Bronchial epithelial cell (primary cell): Measurements from ENCODE around the gene MSS51. TPM values are rescaled to one million over a fixed set of nuclear protein-coding genes. Genes with fewer than 3 reads are reported as not detected.

Experiments
- DNase-seq: peaks from one replicate; pipeline ENCODE4 v3.0.0-alpha.2; 2010; ENCODE audit warnings: low read depth
- FAIRE-seq: peaks from 2 replicates; lab custom pipeline; 2011; peaks lifted over from hg19 to GRCh38; lab: Jason Lieb, UNC
- H3K27me3 ChIP-seq: 2 replicates; pipeline ENCODE4 v1.5.1; 2011; ENCODE audit warnings: low read length; ENCODE audit not compliant: control insufficient read depth, insufficient read depth
- H3K36me3 ChIP-seq: 2 replicates; pipeline ENCODE4 v1.5.1; 2011; ENCODE audit warnings: low read length; ENCODE audit not compliant: control insufficient read depth, insufficient read depth
- H3K4me3 ChIP-seq: 2 replicates; pipeline ENCODE4 v1.5.1; 2011; ENCODE audit warnings: mild to moderate bottlenecking, low read depth, low read length, control low read depth
- total RNA-seq: library from RNA; depleted of rRNA; stranded (reverse); fragments of >200 nt; gene quantifications from 2 replicates; pipeline ENCODE4 v1.2.1, GENCODE V29; 2014
- TF ChIP-seq, protein P1 (sequence below): IDR thresholded peaks from 2 replicates; pipeline ENCODE4 v1.5.1; 2011; ENCODE audit warnings: mild to moderate bottlenecking, moderate library complexity, low read length, control low read depth, inconsistent platforms; ENCODE audit not compliant: insufficient read depth, severe bottlenecking

The MSS51 gene
- total RNA-seq, 1 donor from 2014 or later: 1.1 TPM

DNA sequence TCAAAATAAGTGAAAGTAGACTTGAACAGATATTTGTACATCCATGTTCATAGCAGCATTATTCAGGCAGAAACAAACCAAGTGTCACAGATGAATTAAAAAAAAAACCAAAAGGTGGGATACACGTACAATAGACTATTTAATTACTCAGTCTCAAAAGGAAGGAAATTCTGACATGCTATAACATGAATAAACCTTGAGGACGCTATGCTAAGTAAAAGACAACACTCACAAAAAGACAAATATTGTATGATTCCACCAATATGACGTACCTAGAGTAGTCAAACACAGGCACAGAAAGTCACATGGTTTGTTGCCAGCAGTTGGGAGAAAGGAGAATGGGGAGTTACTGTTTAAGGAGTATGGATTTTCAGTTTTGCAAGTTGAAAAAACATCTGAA lies 56.7 kb downstream of the MSS51 start:
- Histone ChIP-seq H3K36me3 (peaks cover 9% of the 10 kb centered on the region), H3K4me3 (no peak overlapping the region), H3K27me3 (no peaks in the 10 kb centered on the region)
- DNase-seq (peak; percentile 96), FAIRE-seq (no peak)
- TF ChIP-seq, protein P1, sequence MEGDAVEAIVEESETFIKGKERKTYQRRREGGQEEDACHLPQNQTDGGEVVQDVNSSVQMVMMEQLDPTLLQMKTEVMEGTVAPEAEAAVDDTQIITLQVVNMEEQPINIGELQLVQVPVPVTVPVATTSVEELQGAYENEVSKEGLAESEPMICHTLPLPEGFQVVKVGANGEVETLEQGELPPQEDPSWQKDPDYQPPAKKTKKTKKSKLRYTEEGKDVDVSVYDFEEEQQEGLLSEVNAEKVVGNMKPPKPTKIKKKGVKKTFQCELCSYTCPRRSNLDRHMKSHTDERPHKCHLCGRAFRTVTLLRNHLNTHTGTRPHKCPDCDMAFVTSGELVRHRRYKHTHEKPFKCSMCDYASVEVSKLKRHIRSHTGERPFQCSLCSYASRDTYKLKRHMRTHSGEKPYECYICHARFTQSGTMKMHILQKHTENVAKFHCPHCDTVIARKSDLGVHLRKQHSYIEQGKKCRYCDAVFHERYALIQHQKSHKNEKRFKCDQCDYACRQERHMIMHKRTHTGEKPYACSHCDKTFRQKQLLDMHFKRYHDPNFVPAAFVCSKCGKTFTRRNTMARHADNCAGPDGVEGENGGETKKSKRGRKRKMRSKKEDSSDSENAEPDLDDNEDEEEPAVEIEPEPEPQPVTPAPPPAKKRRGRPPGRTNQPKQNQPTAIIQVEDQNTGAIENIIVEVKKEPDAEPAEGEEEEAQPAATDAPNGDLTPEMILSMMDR: no peak

Other genes with a start within 250 kb of the MSS51 start
- gene DNAJC9, start 186.3 kb downstream of the MSS51 start, total RNA-seq: 32.0 and 35.0 TPM in 2 replicates
- gene MRPS16, start 180.9 kb downstream of the MSS51 start, total RNA-seq: 77.6 and 81.6 TPM in 2 replicates
- gene CFAP70, start 74.7 kb downstream of the MSS51 start, total RNA-seq: 0.79 and 2.4 TPM in 2 replicates
- gene ANXA7, start 19.5 kb downstream of the MSS51 start, total RNA-seq: 88.7 and 106 TPM in 2 replicates
- 20.6 and 24.7 TPM in 2 replicates for gene PPP3CB, start 62.5 kb upstream of the MSS51 start, total RNA-seq
- gene USP54, start 157.8 kb upstream of the MSS51 start, total RNA-seq: 5.8 and 24.5 TPM in 2 replicates
- not detected in 2 replicates for gene MYOZ1, start 207.9 kb upstream of the MSS51 start, total RNA-seq
- gene SYNPO2L, start 222.5 kb upstream of the MSS51 start, total RNA-seq: under 0.01 TPM in 1 of 2 replicates, not detected in the other